Stomach (tissue), 19 donors: Measurements from ENCODE around the gene PRSS21. TPM values are rescaled to one million over a fixed set of nuclear protein-coding genes. Genes with fewer than 3 reads are reported as not detected.

ENCODE experiments used
- DNase-seq, 2 donors: peaks; one replicate each; pipeline versions ENCODE4 v3.0.0 to v3.0.0-alpha.2; 2013 to 2019
- H3K27ac ChIP-seq, 5 donors: fragments of 200-600 bp in 4 of 5; sonication (generic) in 4 of 5; one replicate each; pipeline ENCODE4 v1.5.1; 2013 to 2019; ENCODE audit warnings: mild to moderate bottlenecking in 1 of 5, moderate library complexity in 1 of 5
- H3K27me3 ChIP-seq, 3 donors: fragments of 200-600 bp; sonication (generic); one replicate each; pipeline ENCODE4 v1.5.1; 2017 to 2019; ENCODE audit warnings: mixed run types in 1 of 3
- H3K36me3 ChIP-seq, 4 donors: fragments of 200-600 bp; sonication (generic); 1 replicate in 3 of 4; 2 replicates in 1 of 4; pipeline ENCODE4 v1.5.1; 2016 to 2019
- H3K4me1 ChIP-seq, 4 donors: fragments of 200-600 bp; sonication (generic); one replicate each; pipeline ENCODE4 v1.5.1; 2016 to 2019
- H3K4me3 ChIP-seq, 4 donors: fragments of 200-600 bp; sonication (generic) in 3 of 4; one replicate each; pipeline ENCODE4 v1.5.1; 2016 to 2019; ENCODE audit warnings: mild to moderate bottlenecking in 1 of 4
- H3K9me3 ChIP-seq, 4 donors: fragments of 200-600 bp; sonication (generic); one replicate each; pipeline ENCODE4 v1.5.1; 2016 to 2019
- EP300 ChIP-seq: sonication (generic); formaldehyde crosslinking; IDR thresholded peaks from one replicate; pipeline ENCODE4 v1.6.1; 2017; ENCODE audit warnings: antibody characterized with exemption
- POLR2A ChIP-seq, 4 donors: fragments of 450-650 bp; IDR thresholded peaks; one replicate each; pipeline ENCODE4 v1.6.1; 2016; ENCODE audit warnings: antibody characterized with exemption in 4 of 4, control low read depth in 2 of 4, mild to moderate bottlenecking in 1 of 4, moderate library complexity in 1 of 4
- POLR2AphosphoS5 ChIP-seq, 3 donors: sonication (generic); formaldehyde crosslinking; IDR thresholded peaks; one replicate each; pipeline ENCODE4 v1.6.1; 2016; ENCODE audit warnings: antibody characterized with exemption in 3 of 3
- whole genome bisulfite sequencing, 5 donors: extraction: QIAGEN DNeasy Blood & Tissue Kit in 3 of 5; methylation state at CpG; one replicate each; pipeline versions ENCODE4 v1.1.5 to v1.1.7; 2013 to 2018; 5-methylcytosine and 5-hydroxymethylcytosine counted together
- intact Hi-C: fragments of 100-400 bp; cut with DNase I; formaldehyde crosslinking; loops from one replicate; pipeline ENCODE4 v1.15.1; 2023; ENCODE audit warnings: low total_unique reads
- long read RNA-seq, 10 donors: transcript quantifications; one replicate each; lab custom pipeline, GENCODE V29; 2026
- polyA plus RNA-seq, 3 donors: library from polyadenylated mRNA; stranded (reverse); fragments of 200-250 nt; gene quantifications; one replicate each; pipeline ENCODE4 v1.2.3, GENCODE V29; 2013
- total RNA-seq, 5 donors: library from RNA; depleted of rRNA; stranded (reverse); fragments of >200 nt; gene quantifications; one replicate each; pipeline versions ENCODE4 v1.1.0 to v1.2.3, GENCODE V29; 2014 to 2016
- TF ChIP-seq, protein P1 (sequence below), 7 experiments: fragments of 450-650 bp in 4 of 7; fragments of 200-600 bp in 3 of 7; sonication (generic) in 3 of 7; IDR thresholded peaks; one replicate each; pipeline ENCODE4 v1.5.1; 2016 to 2019; ENCODE audit warnings: antibody characterized with exemption in 7 of 7, control low read depth in 2 of 7, mild to moderate bottlenecking in 1 of 7
- donor health status: healthy with polysubstance abuse.
- donor health status: Bipolar disorder and iron deficiency.
- donor health status: healthy.

PRSS21 gene, protein sequence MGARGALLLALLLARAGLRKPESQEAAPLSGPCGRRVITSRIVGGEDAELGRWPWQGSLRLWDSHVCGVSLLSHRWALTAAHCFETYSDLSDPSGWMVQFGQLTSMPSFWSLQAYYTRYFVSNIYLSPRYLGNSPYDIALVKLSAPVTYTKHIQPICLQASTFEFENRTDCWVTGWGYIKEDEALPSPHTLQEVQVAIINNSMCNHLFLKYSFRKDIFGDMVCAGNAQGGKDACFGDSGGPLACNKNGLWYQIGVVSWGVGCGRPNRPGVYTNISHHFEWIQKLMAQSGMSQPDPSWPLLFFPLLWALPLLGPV
- 1 to 10 TPM in 1 of 5 donors, not detected in 4; 1.1 TPM for total RNA-seq
- 1 to 10 TPM in 1 of 3 donors, under 1 TPM in 2; 0.50 to 2.9 (median 0.65) TPM for polyA plus RNA-seq
- long read RNA-seq, donor 1, result 0 reads
- long read RNA-seq, donor 2, result 0 reads
- long read RNA-seq, donor 3, result 0 reads
- long read RNA-seq, donor 4, result 0 reads
- long read RNA-seq, donor 5, result 0 reads
- long read RNA-seq, donor 6, result 0 reads
- long read RNA-seq, donor 7, result 0 reads
- long read RNA-seq, donor 8, result 0 reads
- long read RNA-seq, donor 9, result 0 reads
- long read RNA-seq, donor 10, result 0 reads

DNA sequence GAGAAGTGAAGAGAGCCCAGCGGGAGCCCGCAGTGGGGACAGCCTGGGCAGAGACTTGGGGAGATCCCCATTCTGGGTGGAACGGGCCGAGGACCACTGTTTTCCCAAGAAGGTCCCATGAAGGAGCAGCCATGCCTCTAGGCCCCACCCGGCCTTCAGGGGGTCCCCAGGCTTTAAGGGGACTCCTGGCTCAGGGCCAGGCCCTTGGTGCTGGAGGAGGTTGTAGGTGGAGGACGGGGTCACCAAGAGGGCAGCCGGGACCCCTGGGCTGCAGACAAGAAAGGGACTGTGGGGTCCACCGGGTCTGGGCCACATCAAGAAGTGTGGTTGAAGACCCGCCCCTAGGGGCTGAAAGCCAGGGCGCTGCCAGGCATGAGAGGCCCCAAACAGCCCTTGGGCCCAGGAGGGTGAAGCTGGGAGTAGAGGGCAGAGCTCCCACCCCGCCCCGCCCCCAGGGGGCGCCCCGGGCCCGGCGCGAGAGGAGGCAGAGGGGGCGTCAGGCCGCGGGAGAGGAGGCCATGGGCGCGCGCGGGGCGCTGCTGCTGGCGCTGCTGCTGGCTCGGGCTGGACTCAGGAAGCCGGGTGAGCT is at the start of gene PRSS21:
Gene PRSS21 (plus strand): TSS at position 487 of the 589 bp plus-strand sequence. CDS start 32 bp downstream, at position 519.
- intact Hi-C loops, result no loop called here
- H3K4me3 ChIP-seq, result peak within 1 kb of the TSS in 1 of 4 donors; percentile 3
- WGBS, 5 donors, result 62 to 88% (median 68%) methylated on average over 10 to 28 of the region's 28 CpGs
- no peaks in the 10 kb centered on the region for H3K9me3 ChIP-seq
- no peak within 1 kb of the TSS for H3K27ac ChIP-seq
- TF ChIP-seq POLR2AphosphoS5 (IDR thresholded peaks at IDR 0.05) (no peak), POLR2A (IDR thresholded peaks at IDR 0.05) (no peak), EP300 (no peak)
- TF ChIP-seq, protein P1, sequence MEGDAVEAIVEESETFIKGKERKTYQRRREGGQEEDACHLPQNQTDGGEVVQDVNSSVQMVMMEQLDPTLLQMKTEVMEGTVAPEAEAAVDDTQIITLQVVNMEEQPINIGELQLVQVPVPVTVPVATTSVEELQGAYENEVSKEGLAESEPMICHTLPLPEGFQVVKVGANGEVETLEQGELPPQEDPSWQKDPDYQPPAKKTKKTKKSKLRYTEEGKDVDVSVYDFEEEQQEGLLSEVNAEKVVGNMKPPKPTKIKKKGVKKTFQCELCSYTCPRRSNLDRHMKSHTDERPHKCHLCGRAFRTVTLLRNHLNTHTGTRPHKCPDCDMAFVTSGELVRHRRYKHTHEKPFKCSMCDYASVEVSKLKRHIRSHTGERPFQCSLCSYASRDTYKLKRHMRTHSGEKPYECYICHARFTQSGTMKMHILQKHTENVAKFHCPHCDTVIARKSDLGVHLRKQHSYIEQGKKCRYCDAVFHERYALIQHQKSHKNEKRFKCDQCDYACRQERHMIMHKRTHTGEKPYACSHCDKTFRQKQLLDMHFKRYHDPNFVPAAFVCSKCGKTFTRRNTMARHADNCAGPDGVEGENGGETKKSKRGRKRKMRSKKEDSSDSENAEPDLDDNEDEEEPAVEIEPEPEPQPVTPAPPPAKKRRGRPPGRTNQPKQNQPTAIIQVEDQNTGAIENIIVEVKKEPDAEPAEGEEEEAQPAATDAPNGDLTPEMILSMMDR (IDR thresholded peaks at IDR 0.05), result peak in 1 of 7 experiments; percentile 26
- H3K4me1 ChIP-seq, result peaks cover 0 to 2% (median 0%) of the 10 kb centered on the region in 4 donors
- peaks cover 0 to 83% (median 3%) of the 10 kb centered on the region in 3 donors for H3K27me3 ChIP-seq
- no peaks in the 10 kb centered on the region for H3K36me3 ChIP-seq
- no peak for DNase-seq

DNA sequence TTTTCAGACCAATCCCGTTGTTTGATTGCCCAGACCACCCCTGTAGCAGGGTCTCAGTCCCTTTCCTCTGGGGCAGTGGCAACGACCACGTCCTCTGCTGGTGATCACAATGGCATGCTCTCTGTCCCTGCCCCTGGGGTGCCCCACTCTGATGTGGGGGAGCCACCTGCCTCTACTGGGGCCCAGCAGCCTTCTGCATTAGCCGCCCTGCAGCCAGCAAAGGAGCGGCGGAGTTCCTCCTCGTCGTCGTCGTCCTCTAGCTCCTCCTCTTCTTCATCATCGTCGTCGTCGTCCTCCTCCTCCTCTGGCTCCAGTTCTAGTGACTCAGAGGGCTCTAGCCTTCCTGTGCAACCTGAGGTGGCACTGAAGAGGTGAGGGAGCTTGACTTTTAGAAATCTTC is 49.1 kb upstream of the PRSS21 start:
- Histone ChIP-seq H3K4me1 (peaks cover 20 to 52% (median 39%) of the 10 kb centered on the region in 4 donors), H3K4me3 (no peak overlapping the region), H3K27ac (peak overlapping the region in 1 of 5 donors; percentile 78), H3K27me3 (no peaks in the 10 kb centered on the region), H3K9me3 (no peaks in the 10 kb centered on the region), H3K36me3 (peaks cover 99 to 100% (median 100%) of the 10 kb centered on the region in 4 donors)
- intact Hi-C loops, result no loop called here
- TF ChIP-seq EP300, result no peak
- TF ChIP-seq POLR2A (IDR thresholded peaks at IDR 0.05), result no peak
- TF ChIP-seq, protein P1 (IDR thresholded peaks at IDR 0.05), result no peak
- TF ChIP-seq POLR2AphosphoS5 (IDR thresholded peaks at IDR 0.05), result no peak
- 59 to 74% (median 64%) methylated on average over 14 of the region's 14 CpGs for WGBS, 5 donors
- DNase-seq, result no peak

DNA sequence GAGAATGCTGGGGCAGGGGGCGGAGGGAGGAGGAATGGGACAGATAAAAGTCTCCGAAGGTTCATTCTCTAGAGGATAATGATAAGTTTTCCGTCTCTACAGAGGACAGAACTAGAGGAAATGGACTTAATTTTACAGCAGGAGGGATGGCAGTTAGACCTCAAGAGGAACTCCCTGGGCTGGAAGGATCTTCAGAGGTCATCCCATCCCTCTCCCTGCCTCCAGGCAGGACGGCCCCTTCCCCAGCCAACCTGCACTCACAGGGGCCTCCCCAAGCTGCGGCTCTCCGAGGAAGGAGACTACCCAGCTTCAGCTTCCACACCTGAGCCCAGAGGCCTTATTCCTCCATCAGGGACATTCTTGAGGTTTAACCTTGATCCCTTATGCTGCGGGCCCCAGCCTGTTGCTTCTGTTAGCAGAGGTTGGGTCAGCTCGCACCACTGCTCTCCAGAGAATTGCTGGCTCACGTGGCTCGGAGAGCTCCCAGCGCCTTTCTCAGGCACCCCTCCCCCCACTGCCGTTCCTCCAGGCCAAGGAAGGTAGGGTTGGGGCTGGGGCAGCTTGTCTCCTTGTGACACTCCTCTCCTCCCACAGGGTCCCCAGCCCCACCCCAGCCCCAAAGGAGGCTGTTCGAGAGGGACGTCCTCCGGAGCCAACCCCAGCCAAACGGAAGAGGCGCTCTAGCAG is 48.5 kb upstream of the PRSS21 start:
- peaks cover 20 to 58% (median 42%) of the 10 kb centered on the region in 4 donors for H3K4me1 ChIP-seq
- intact Hi-C loops, result no loop called here
- DNase-seq, result no peak
- no peak overlapping the region for H3K4me3 ChIP-seq
- TF ChIP-seq POLR2AphosphoS5 (IDR thresholded peaks at IDR 0.05) (no peak), POLR2A (IDR thresholded peaks at IDR 0.05) (no peak), EP300 (no peak)
- TF ChIP-seq, protein P1 (IDR thresholded peaks at IDR 0.05), result no peak
- H3K27ac ChIP-seq, result peak overlapping the region in 4 of 5 donors; percentile 60 to 78 (median 66)
- no peaks in the 10 kb centered on the region for H3K9me3 ChIP-seq
- WGBS, 5 donors, result 73 to 80% (median 75%) methylated on average over 15 to 17 of the region's 17 CpGs
- peaks cover 97 to 100% (median 100%) of the 10 kb centered on the region in 4 donors for H3K36me3 ChIP-seq
- H3K27me3 ChIP-seq, result no peaks in the 10 kb centered on the region

DNA sequence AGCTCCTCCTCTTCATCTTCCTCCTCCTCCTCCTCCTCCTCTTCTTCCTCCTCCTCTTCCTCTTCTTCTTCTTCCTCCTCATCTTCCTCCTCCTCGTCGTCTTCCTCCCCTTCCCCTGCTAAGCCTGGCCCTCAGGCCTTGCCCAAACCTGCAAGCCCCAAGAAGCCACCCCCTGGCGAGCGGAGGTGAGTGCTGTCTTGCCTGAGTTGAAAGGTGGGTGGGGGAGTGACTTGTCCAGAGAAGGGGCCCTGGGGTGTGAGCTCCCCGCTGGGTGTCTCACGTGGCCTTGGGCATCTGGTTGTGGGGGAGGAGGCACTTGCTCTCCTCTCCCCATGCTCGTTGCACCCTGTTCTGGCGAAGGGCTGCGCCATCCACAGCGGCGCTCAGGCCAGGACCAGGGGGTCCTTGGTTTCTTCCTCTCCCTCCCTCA is 47.9 kb upstream of the PRSS21 start:
- Histone ChIP-seq H3K27me3 (no peaks in the 10 kb centered on the region), H3K27ac (peak overlapping the region; percentile 20 to 78 (median 64)), H3K4me3 (no peak overlapping the region), H3K9me3 (no peaks in the 10 kb centered on the region), H3K4me1 (peaks cover 20 to 64% (median 44%) of the 10 kb centered on the region in 4 donors), H3K36me3 (peaks cover 92 to 100% (median 100%) of the 10 kb centered on the region in 4 donors)
- TF ChIP-seq POLR2A (IDR thresholded peaks at IDR 0.05), result no peak
- intact Hi-C loops, result no loop called here
- 62 to 78% (median 77%) methylated on average over 8 to 11 of the region's 11 CpGs for WGBS, 5 donors
- no peak for DNase-seq
